H1 (cell line): Measurements from ENCODE around the gene MRPS5. TPM values are rescaled to one million over a fixed set of nuclear protein-coding genes. Genes with fewer than 3 reads are reported as not detected.

ENCODE experiments used
- CTCF ChIA-PET: fragments of 300-600 bp; sonication (Branson Sonifier 250); formaldehyde crosslinking; loops from one replicate; lab custom pipeline; 2021; ENCODE audit not compliant: partially characterized antibody; lab: Charles Lee
- POLR2A ChIA-PET: fragments of 300-600 bp; sonication (Branson Sonifier 250); formaldehyde crosslinking; loops from one replicate; lab custom pipeline; 2021; ENCODE audit warnings: inconsistent platforms; ENCODE audit not compliant: partially characterized antibody; lab: Charles Lee
- DNase-seq, 2 experiments: peaks; one replicate each; pipeline versions ENCODE4 v3.0.0 to v3.0.0-alpha.2; 2010 to 2022; ENCODE audit warnings: low spot score in 2 of 2, low read depth in 1 of 2, mixed read lengths in 1 of 2
- FAIRE-seq: peaks from 2 replicates; lab custom pipeline; 2011; peaks lifted over from hg19 to GRCh38; lab: Jason Lieb, UNC
- H2AFZ ChIP-seq: 2 replicates; pipeline ENCODE4 v1.8.1; 2012; ENCODE audit warnings: low read length, inconsistent platforms
- H2AK5ac ChIP-seq: 2 replicates; pipeline ENCODE4 v1.6.1; 2013; ENCODE audit warnings: low read depth, low read length
- H2BK120ac ChIP-seq: replicated peaks from 2 replicates; pipeline ENCODE3; 2013; ENCODE audit warnings: low read depth, low read length, inconsistent platforms
- H2BK12ac ChIP-seq: 2 replicates; pipeline ENCODE4 v1.6.1; 2013; ENCODE audit warnings: low read depth, low read length
- H2BK15ac ChIP-seq: 2 replicates; pipeline ENCODE4 v1.6.1; 2013; ENCODE audit warnings: low read length
- H2BK20ac ChIP-seq: 2 replicates; pipeline ENCODE4 v1.6.1; 2013; ENCODE audit warnings: low read length
- H2BK5ac ChIP-seq: 2 replicates; pipeline ENCODE4 v1.6.1; 2013; ENCODE audit warnings: low read depth, low read length
- H3K14ac ChIP-seq: 2 replicates; pipeline ENCODE4 v1.6.1; 2013; ENCODE audit warnings: inconsistent platforms; ENCODE audit not compliant: insufficient read length
- H3K18ac ChIP-seq: 2 replicates; pipeline ENCODE4 v1.6.1; 2013; ENCODE audit warnings: low read length; ENCODE audit errors: extremely low read depth
- H3K23ac ChIP-seq: 2 replicates; pipeline ENCODE4 v1.6.1; 2013; ENCODE audit warnings: inconsistent platforms; ENCODE audit not compliant: insufficient read length
- H3K23me2 ChIP-seq: 2 replicates; pipeline ENCODE4 v1.6.1; 2013; ENCODE audit warnings: low read depth, low read length
- H3K27ac ChIP-seq: 2 replicates; pipeline ENCODE4 v1.6.1; 2011; ENCODE audit warnings: low read depth, low read length, inconsistent platforms
- H3K27me3 ChIP-seq, 4 experiments: replicated peaks in 1 of 4; 1 replicate in 1 of 4; 2 replicates in 3 of 4; pipeline versions ENCODE4 v1.6.1 to v1.8.1; 2011 to 2013; ENCODE audit warnings: low read length in 3 of 4, mild to moderate bottlenecking in 3 of 4, inconsistent platforms in 2 of 4, mixed read lengths in 2 of 4, moderate library complexity in 1 of 4; ENCODE audit not compliant: control insufficient read depth in 3 of 4, insufficient read depth in 3 of 4; ENCODE audit errors: extremely low read depth in 1 of 4
- H3K36me3 ChIP-seq, 4 experiments: 2 replicates each; pipeline versions ENCODE4 v1.6.1 to v1.8.1; 2011 to 2013; ENCODE audit warnings: mild to moderate bottlenecking in 4 of 4, low read length in 3 of 4, moderate library complexity in 2 of 4, control low read depth in 1 of 4, inconsistent platforms in 1 of 4; ENCODE audit not compliant: insufficient read depth in 4 of 4, control insufficient read depth in 2 of 4
- H3K4ac ChIP-seq: replicated peaks from 2 replicates; pipeline ENCODE3; 2013; ENCODE audit warnings: low read length, low read depth, mixed read lengths, inconsistent platforms; ENCODE audit not compliant: insufficient read length
- H3K4me1 ChIP-seq, 4 experiments: replicated peaks in 1 of 4; 1 replicate in 1 of 4; 2 replicates in 3 of 4; pipeline versions ENCODE4 v1.6.1 to v1.8.1; 2011 to 2013; ENCODE audit warnings: low read length in 3 of 4, inconsistent platforms in 2 of 4, mixed read lengths in 1 of 4; ENCODE audit not compliant: insufficient read depth in 4 of 4, control insufficient read depth in 3 of 4
- H3K4me2 ChIP-seq, 2 experiments: 2 replicates each; pipeline versions ENCODE4 v1.6.1 to v1.8.1; 2011 to 2013; ENCODE audit warnings: low read depth in 2 of 2, low read length in 2 of 2, control low read depth in 1 of 2, inconsistent platforms in 1 of 2, mild to moderate bottlenecking in 1 of 2; ENCODE audit not compliant: insufficient read depth in 1 of 2
- H3K4me3 ChIP-seq, 4 experiments: fragments of 200-600, 300-600 bp in 1 of 4; sonication (generic), shearing (Covaris generic), sonication (Bioruptor Twin) in 1 of 4; 2 replicates each; pipeline versions ENCODE4 v1.5.1 to v1.8.1; 2011 to 2016; ENCODE audit warnings: low read length in 4 of 4, low read depth in 3 of 4, control low read depth in 2 of 4, inconsistent platforms in 2 of 4, mild to moderate bottlenecking in 2 of 4, mixed read lengths in 1 of 4, moderate library complexity in 1 of 4; ENCODE audit not compliant: insufficient read depth in 2 of 4; ENCODE audit errors: extremely low read depth in 1 of 4
- H3K56ac ChIP-seq: replicated peaks from 2 replicates; pipeline ENCODE3; 2013; ENCODE audit warnings: low read depth, mild to moderate bottlenecking, mixed read lengths, low read length, inconsistent platforms; ENCODE audit not compliant: insufficient read length
- H3K79me1 ChIP-seq: 2 replicates; pipeline ENCODE4 v1.6.1; 2013; ENCODE audit warnings: low read depth, low read length, control low read depth
- H3K79me2 ChIP-seq, 2 experiments: 2 replicates each; pipeline versions ENCODE4 v1.6.1 to v1.8.1; 2012 to 2013; ENCODE audit warnings: low read length in 2 of 2, mild to moderate bottlenecking in 2 of 2, inconsistent platforms in 1 of 2; ENCODE audit not compliant: insufficient read depth in 2 of 2, control insufficient read depth in 1 of 2
- H3K9ac ChIP-seq, 4 experiments: replicated peaks in 1 of 4; 1 replicate in 1 of 4; 2 replicates in 3 of 4; pipeline versions ENCODE4 v1.6.1 to v1.8.1; 2011 to 2013; ENCODE audit warnings: low read depth in 3 of 4, low read length in 3 of 4, control low read depth in 2 of 4, mild to moderate bottlenecking in 2 of 4, moderate library complexity in 2 of 4, inconsistent platforms in 1 of 4; ENCODE audit errors: extremely low read depth in 1 of 4
- H3K9me3 ChIP-seq, 2 experiments: 2 replicates each; pipeline versions ENCODE4 v1.6.1 to v1.8.1; 2012 to 2013; ENCODE audit warnings: mild to moderate bottlenecking in 2 of 2, moderate library complexity in 2 of 2, control low read depth in 1 of 2, inconsistent platforms in 1 of 2, low read depth in 1 of 2, low read length in 1 of 2, mixed read lengths in 1 of 2; ENCODE audit not compliant: insufficient read depth in 2 of 2
- H4K20me1 ChIP-seq, 2 experiments: replicated peaks in 1 of 2; 2 replicates each; pipeline versions ENCODE3 to v1.8.1; 2011 to 2013; ENCODE audit warnings: inconsistent platforms in 2 of 2, low read length in 2 of 2, mild to moderate bottlenecking in 1 of 2; ENCODE audit not compliant: insufficient read depth in 2 of 2, control insufficient read depth in 1 of 2
- H4K5ac ChIP-seq: 2 replicates; pipeline ENCODE4 v1.6.1; 2013; ENCODE audit warnings: low read length, low read depth, mixed read lengths, inconsistent platforms; ENCODE audit not compliant: insufficient read length
- H4K8ac ChIP-seq: 2 replicates; pipeline ENCODE4 v1.8.0; 2013; ENCODE audit warnings: mild to moderate bottlenecking, moderate library complexity, low read length, inconsistent platforms; ENCODE audit not compliant: insufficient read depth; ENCODE audit errors: extremely low read depth
- H4K91ac ChIP-seq: replicated peaks from 2 replicates; pipeline ENCODE3; 2013; ENCODE audit warnings: low read length, mixed read lengths, inconsistent platforms; ENCODE audit not compliant: insufficient read length
- ATF2 ChIP-seq: IDR thresholded peaks from 2 replicates; pipeline ENCODE4 v1.6.1; 2012; ENCODE audit warnings: low read length, inconsistent platforms
- CBX5 ChIP-seq: fragments of 300-800, 300-1000 bp; sonication (generic); IDR thresholded peaks from 2 replicates; pipeline ENCODE4 v1.7.1; 2016; ENCODE audit warnings: antibody characterized with exemption, low read length, low read depth
- CBX8 ChIP-seq: fragments of 300-800, 300-1000 bp; sonication (generic); IDR thresholded peaks from 2 replicates; pipeline ENCODE4 v1.7.1; 2016; ENCODE audit warnings: low read depth, low read length, borderline replicate concordance
- CHD2 ChIP-seq: IDR thresholded peaks from 2 replicates; pipeline ENCODE4 v1.6.1; 2012; ENCODE audit warnings: low read length, improper control_type of control experiment
- EZH2 ChIP-seq: fragments of 200-600 bp; sonication (generic); IDR thresholded peaks from 2 replicates; pipeline ENCODE4 v1.7.1; 2012; ENCODE audit warnings: low read depth, mild to moderate bottlenecking, moderate library complexity, low read length, inconsistent platforms; ENCODE audit not compliant: severe bottlenecking
- KDM4A ChIP-seq: IDR thresholded peaks from one replicate; pipeline ENCODE4 v1.7.1; 2012; ENCODE audit warnings: low read depth, mild to moderate bottlenecking, moderate library complexity, low read length, inconsistent platforms; ENCODE audit not compliant: severe bottlenecking
- PHF8 ChIP-seq: fragments of 200-600 bp; sonication (generic); conservative IDR thresholded peaks from 2 replicates; pipeline ENCODE4 v1.7.1; 2012; ENCODE audit warnings: low read depth, mild to moderate bottlenecking, inconsistent platforms, low read length, moderate library complexity
- RFX5 ChIP-seq: IDR thresholded peaks from 2 replicates; pipeline ENCODE4 v1.6.1; 2011; ENCODE audit warnings: low read depth, low read length, improper control_type of control experiment, borderline replicate concordance
- TCF12 ChIP-seq: IDR thresholded peaks from 2 replicates; pipeline ENCODE4 v1.6.1; 2011; ENCODE audit warnings: low read depth, mild to moderate bottlenecking, low read length
- WGBS, 2 experiments: shearing (Covaris generic) in 1 of 2; methylation state at CpG; one replicate each; pipeline versions ENCODE4 v1.1.6 to v1.1.7; 2013 to 2015; ENCODE audit warnings: low lambda C conversion rate in 2 of 2, mixed read lengths in 2 of 2, inconsistent platforms in 1 of 2, low coverage in 1 of 2, missing lambda C conversion rate in 1 of 2; ENCODE audit not compliant: insufficient replicate concordance in 2 of 2, insufficient coverage in 1 of 2, insufficient read length in 1 of 2; ENCODE audit errors: extremely low coverage in 1 of 2, missing lambda C conversion rate in 1 of 2; 5-methylcytosine and 5-hydroxymethylcytosine counted together
- polyA plus RNA-seq, 7 experiments: library from polyadenylated mRNA; depleted of rRNA in 3 of 7; stranded (reverse) in 5 of 7; unstranded in 2 of 7; fragments of >200 nt in 5 of 7; fragments of 200-250 nt in 2 of 7; gene quantifications; 1 replicate in 5 of 7; 2 replicates in 1 of 7; 4 replicates in 1 of 7; pipeline versions ENCODE4 v1.2.1 to v1.2.3, GENCODE V29; 2011 to 2013; ENCODE audit warnings: missing spikeins in 2 of 7, mixed read lengths in 2 of 7
- total RNA-seq: library from RNA; stranded (reverse); fragmentation: NEBNext Ultra II Directional; extraction: Animal tissue kit (Norgen Biotek cat#: 25700); gene quantifications from 2 replicates; pipeline ENCODE4 v1.2.1, GENCODE V29; 2021

The MRPS5 gene
- total and polyA plus RNA-seq, 2 of the 8 experiments (the other 6 are each of a cell fraction or from before 2014, with no cell fraction given): 36.7 to 53.0 TPM

- no peak overlapping the region for H2BK20ac ChIP-seq
- peak overlapping the region in 3 of 4 experiments; percentile 0 to 35 (median 25); a peak in 4 of 7 replicates for H3K9ac ChIP-seq
- H3K23me2 ChIP-seq: peaks cover 6% of the 10 kb centered on the region
- H3K36me3 ChIP-seq: peaks cover 0 to 15% (median 6%) of the 10 kb centered on the region in 4 experiments; a peak in 4 of 8 replicates
- FAIRE-seq (no peak), DNase-seq (peak in 1 of 2 experiments; percentile 61)
- TF ChIP-seq KDM4A (peak; percentile 73), ATF2 (no peak), PHF8 (no peak), TCF12 (no peak), CBX8 (no peak), CBX5 (no peak), RFX5 (no peak), CHD2 (no peak), EZH2 (peak; percentile 28)
- H2BK5ac ChIP-seq: no peak overlapping the region
- peak overlapping the region; percentile 93 for H3K18ac ChIP-seq
- H2AK5ac ChIP-seq: no peak overlapping the region
- peak overlapping the region; percentile 63 for H4K8ac ChIP-seq
- H3K79me1 ChIP-seq: no peaks in the 10 kb centered on the region
- no peak overlapping the region for H3K4ac ChIP-seq
- peaks cover 6 to 9% of the 10 kb centered on the region in 2 experiments; a peak in 3 of 4 replicates for H3K9me3 ChIP-seq
- H2BK120ac ChIP-seq: no peak overlapping the region
- no peak overlapping the region for H4K91ac ChIP-seq
- H4K5ac ChIP-seq: no peak overlapping the region
- H2BK12ac ChIP-seq: peak overlapping the region; percentile 68; the same call in 1 of the 2 replicates
- 0 out of 2 replicates have a peak overlapping the region, but pooled peaks have one; percentile 81 for H2BK15ac ChIP-seq
- no peak overlapping the region for H3K23ac ChIP-seq
- peaks cover 0 to 12% (median 9%) of the 10 kb centered on the region in 4 experiments; a peak in 4 of 7 replicates for H3K27me3 ChIP-seq
- H4K20me1 ChIP-seq: no peaks in the 10 kb centered on the region
- ChIA-PET POLR2A (interaction anchor here (1.0 to 1.1 kb wide), 3 partner anchors 9 to 38 kb away, joined by 3 to 5 read pairs (median 4); no protein-coding TSS in a partner anchor), CTCF (interaction anchor here (0.7 to 2.3 kb wide), 5 partner anchors 37 to 82 kb away, joined by 3 to 10 read pairs (median 4); partner anchors contain the start of gene MRPS5)
- H3K4me3 ChIP-seq: peak overlapping the region; percentile 59 to 84 (median 74)
- H3K56ac ChIP-seq: peak overlapping the region; percentile 61
- 0 out of 4 replicates have a peak, but pooled peaks cover 0 to 2% of the 10 kb centered on the region in 2 experiments for H3K79me2 ChIP-seq
- peaks cover 0 to 3% (median 0%) of the 10 kb centered on the region in 4 experiments; a peak in 2 of 7 replicates for H3K4me1 ChIP-seq
- WGBS, 2 experiments: 12% methylated on average over 21 of the region's 58 CpGs; no CpG with 5 or more reads in 1 of the 2 experiments
- no peak overlapping the region for H3K14ac ChIP-seq
- peak overlapping the region; percentile 95 for H2AFZ ChIP-seq
- no peak overlapping the region for H3K27ac ChIP-seq
- H3K4me2 ChIP-seq: peak overlapping the region; percentile 67 to 94
These were observed 37.4 kb upstream of the MRPS5 start for GRCh38 chr2:95158891-95159619.
